WTC11 (cell line): ENCODE data around the gene OMA1. TPM values are rescaled to one million over a fixed set of nuclear protein-coding genes. Genes with fewer than 3 reads are reported as not detected.

ENCODE experiments used
- ATAC-seq: fragments of 200-7000 bp; cut with Tn5 transposase; 2 replicates; pipeline ENCODE4 v1.10.0; 2021; ENCODE audit warnings: mild to moderate bottlenecking, moderate library complexity
- CTCF ChIA-PET: fragments of 300-600 bp; sonication (Branson Sonifier 250); formaldehyde crosslinking; loops from one replicate; lab custom pipeline; 2021; ENCODE audit warnings: antibody characterized with exemption; lab: Charles Lee
- POLR2A ChIA-PET: fragments of 350-600 bp; sonication (Branson Sonifier 250); formaldehyde crosslinking; loops from one replicate; lab custom pipeline; 2021; ENCODE audit warnings: antibody characterized with exemption; lab: Charles Lee
- DNase-seq: peaks from one replicate; pipeline ENCODE4 v3.0.0; 2021; ENCODE audit warnings: low spot score
- H3K27ac Mint-ChIP-seq: 2 replicates; pipeline ENCODE4 v1.8.0; 2021; ENCODE audit warnings: mixed read lengths
- H3K27me3 Mint-ChIP-seq: 2 replicates; pipeline ENCODE4 v1.8.0; 2021; ENCODE audit warnings: low read depth, mild to moderate bottlenecking, moderate library complexity, mixed read lengths
- H3K36me3 Mint-ChIP-seq: 2 replicates; pipeline ENCODE4 v1.8.0; 2021; ENCODE audit warnings: mixed read lengths
- H3K4me1 Mint-ChIP-seq: 2 replicates; pipeline ENCODE4 v1.8.0; 2022; ENCODE audit warnings: mixed read lengths
- H3K4me3 Mint-ChIP-seq: 2 replicates; pipeline ENCODE4 v1.8.0; 2021; ENCODE audit warnings: mild to moderate bottlenecking, moderate library complexity, mixed read lengths
- H3K9me3 Mint-ChIP-seq: 2 replicates; pipeline ENCODE4 v1.8.0; 2021; ENCODE audit warnings: mixed read lengths
- ELF4 ChIP-seq: sonication (generic); formaldehyde crosslinking; IDR thresholded peaks from 2 replicates; pipeline ENCODE4 v1.8.1; 2022; ENCODE audit warnings: low read depth, mild to moderate bottlenecking, moderate library complexity, missing genetic modification reagents
- EMX1 ChIP-seq: fragments of 250-450 bp; sonication (Bioruptor Pico); IDR thresholded peaks from 2 replicates; pipeline ENCODE4 v1.8.0; 2021; ENCODE audit warnings: mild to moderate bottlenecking
- ESRRA ChIP-seq: sonication (generic); formaldehyde crosslinking; IDR thresholded peaks from 2 replicates; pipeline ENCODE4 v1.8.1; 2022; ENCODE audit warnings: mild to moderate bottlenecking, missing genetic modification reagents, borderline replicate concordance
- GTF2I ChIP-seq: fragments of 250-450 bp; sonication (Bioruptor Pico); conservative IDR thresholded peaks from 2 replicates; pipeline ENCODE4 v1.4.0; 2021; ENCODE audit warnings: mild to moderate bottlenecking
- JAZF1 ChIP-seq: fragments of 250-450 bp; sonication (Bioruptor Pico); IDR thresholded peaks from 2 replicates; pipeline ENCODE4 v1.9.0; 2021; ENCODE audit warnings: moderate library complexity, mild to moderate bottlenecking, inconsistent platforms
- JUN ChIP-seq: sonication (generic); formaldehyde crosslinking; IDR thresholded peaks from 2 replicates; pipeline ENCODE4 v1.8.0; 2023; ENCODE audit warnings: mild to moderate bottlenecking, missing genetic modification reagents
- KAT7 ChIP-seq: sonication (generic); formaldehyde crosslinking; IDR thresholded peaks from 2 replicates; pipeline ENCODE4 v1.8.1; 2023; ENCODE audit warnings: missing genetic modification reagents, mild to moderate bottlenecking, borderline replicate concordance
- MYBL2 ChIP-seq: sonication (generic); formaldehyde crosslinking; IDR thresholded peaks from 2 replicates; pipeline ENCODE4 v1.8.1; 2023; ENCODE audit warnings: mild to moderate bottlenecking, moderate library complexity, missing genetic modification reagents
- NR3C1 ChIP-seq: sonication (generic); formaldehyde crosslinking; conservative IDR thresholded peaks from 2 replicates; pipeline ENCODE4 v1.8.1; 2023; ENCODE audit warnings: low read depth, mild to moderate bottlenecking, missing genetic modification reagents
- OVOL2 ChIP-seq: fragments of 250-450 bp; sonication (Bioruptor Pico); IDR thresholded peaks from 2 replicates; pipeline ENCODE4 v1.9.0; 2021; ENCODE audit warnings: mild to moderate bottlenecking, borderline replicate concordance
- PRDM15 ChIP-seq: sonication (generic); formaldehyde crosslinking; IDR thresholded peaks from 2 replicates; pipeline ENCODE4 v1.8.0; 2022; ENCODE audit warnings: missing genetic modification reagents
- PRRX2 ChIP-seq: fragments of 250-450 bp; sonication (Bioruptor Pico); IDR thresholded peaks from 2 replicates; pipeline ENCODE4 v1.8.0; 2021; ENCODE audit warnings: mild to moderate bottlenecking
- SMAD3 ChIP-seq: sonication (generic); formaldehyde crosslinking; IDR thresholded peaks from 2 replicates; pipeline ENCODE4 v1.8.0; 2022; ENCODE audit warnings: missing genetic modification reagents, mild to moderate bottlenecking, borderline replicate concordance
- SMAD4 ChIP-seq: sonication (generic); formaldehyde crosslinking; IDR thresholded peaks from 2 replicates; pipeline ENCODE4 v1.8.0; 2022; ENCODE audit warnings: mild to moderate bottlenecking, missing genetic modification reagents
- SP1 ChIP-seq: sonication (generic); formaldehyde crosslinking; conservative IDR thresholded peaks from 2 replicates; pipeline ENCODE4 v1.8.1; 2022; ENCODE audit warnings: missing genetic modification reagents
- ZNF138 ChIP-seq: sonication (generic); formaldehyde crosslinking; conservative IDR thresholded peaks from 2 replicates; pipeline ENCODE4 v1.8.1; 2022; ENCODE audit warnings: mild to moderate bottlenecking, moderate library complexity, missing genetic modification reagents
- ZNF416 ChIP-seq: fragments of 250-450 bp; sonication (Bioruptor Pico); IDR thresholded peaks from 2 replicates; pipeline ENCODE4 v1.9.0; 2021; ENCODE audit warnings: mild to moderate bottlenecking, inconsistent platforms
- ZNF425 ChIP-seq: fragments of 250-450 bp; sonication (Bioruptor Pico); conservative IDR thresholded peaks from 2 replicates; pipeline ENCODE4 v1.9.0; 2021; ENCODE audit warnings: mild to moderate bottlenecking
- ZNF512 ChIP-seq: sonication (generic); formaldehyde crosslinking; IDR thresholded peaks from 2 replicates; pipeline ENCODE4 v1.8.1; 2022; ENCODE audit warnings: missing genetic modification reagents, borderline replicate concordance
- ZNF671 ChIP-seq: fragments of 250-450 bp; sonication (Bioruptor Pico); IDR thresholded peaks from 2 replicates; pipeline ENCODE4 v1.8.0; 2021; ENCODE audit warnings: mild to moderate bottlenecking
- total RNA-seq: library from RNA; stranded (reverse); gene quantifications from 3 replicates; pipeline ENCODE4 v1.2.3, GENCODE V29; 2021
- TF ChIP-seq, protein P1 (sequence below): sonication (generic); formaldehyde crosslinking; IDR thresholded peaks from 2 replicates; pipeline ENCODE4 v1.8.1; 2022; ENCODE audit warnings: mild to moderate bottlenecking, missing genetic modification reagents, moderate library complexity, borderline replicate concordance
- TF ChIP-seq, protein P2 (sequence below): sonication (generic); formaldehyde crosslinking; IDR thresholded peaks from 2 replicates; pipeline ENCODE4 v1.8.0; 2023; ENCODE audit warnings: missing genetic modification reagents, mild to moderate bottlenecking, borderline replicate concordance
- TF ChIP-seq, protein P3 (sequence below): sonication (generic); formaldehyde crosslinking; IDR thresholded peaks from 2 replicates; pipeline ENCODE4 v1.8.1; 2022; ENCODE audit warnings: mild to moderate bottlenecking, moderate library complexity, missing genetic modification reagents

The OMA1 gene
- total RNA-seq, 1 experiment from 2014 or later: 10.5 TPM

DNA sequence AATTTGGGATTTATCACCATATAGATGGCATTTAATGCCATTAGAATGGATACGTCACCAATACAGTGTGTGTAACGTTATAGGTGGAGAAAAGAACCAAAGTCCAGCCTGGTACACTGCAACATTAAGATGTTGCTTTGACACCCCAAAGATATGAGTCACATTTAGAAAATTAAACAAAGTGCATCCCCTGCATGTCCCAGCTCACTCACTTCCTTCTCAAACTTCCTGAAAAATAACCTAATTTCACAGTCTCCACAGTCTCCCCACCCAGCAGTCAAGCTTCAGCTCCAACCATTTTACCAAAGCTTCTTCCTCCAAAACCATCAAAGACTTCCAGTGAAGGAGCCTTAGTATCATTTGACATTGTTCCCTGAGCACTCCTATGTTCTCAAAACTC lies 111.9 kb downstream of the OMA1 start:
- H3K36me3 Mint-ChIP-seq: no peaks in the 10 kb centered on the region
- no peak for ATAC-seq
- CTCF ChIA-PET: no interaction called here
- peaks cover 8% of the 10 kb centered on the region; the same call in 1 of the 2 replicates for H3K4me1 Mint-ChIP-seq
- POLR2A ChIA-PET: no interaction called here
- H3K27ac Mint-ChIP-seq: no peak overlapping the region
- no peaks in the 10 kb centered on the region for H3K27me3 Mint-ChIP-seq
- H3K9me3 Mint-ChIP-seq: no peaks in the 10 kb centered on the region
- TF ChIP-seq KAT7 (CRISPR knock-in tag) (no peak), OVOL2 (CRISPR knock-in tag) (no peak), PRDM15 (CRISPR knock-in tag) (no peak), GTF2I (CRISPR knock-in tag) (no peak), EMX1 (CRISPR knock-in tag) (no peak), ZNF671 (CRISPR knock-in tag) (no peak), NR3C1 (CRISPR knock-in tag) (no peak), SMAD3 (CRISPR knock-in tag) (no peak)
- TF ChIP-seq, protein P1, sequence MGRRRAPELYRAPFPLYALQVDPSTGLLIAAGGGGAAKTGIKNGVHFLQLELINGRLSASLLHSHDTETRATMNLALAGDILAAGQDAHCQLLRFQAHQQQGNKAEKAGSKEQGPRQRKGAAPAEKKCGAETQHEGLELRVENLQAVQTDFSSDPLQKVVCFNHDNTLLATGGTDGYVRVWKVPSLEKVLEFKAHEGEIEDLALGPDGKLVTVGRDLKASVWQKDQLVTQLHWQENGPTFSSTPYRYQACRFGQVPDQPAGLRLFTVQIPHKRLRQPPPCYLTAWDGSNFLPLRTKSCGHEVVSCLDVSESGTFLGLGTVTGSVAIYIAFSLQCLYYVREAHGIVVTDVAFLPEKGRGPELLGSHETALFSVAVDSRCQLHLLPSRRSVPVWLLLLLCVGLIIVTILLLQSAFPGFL: no peak
- TF ChIP-seq, protein P2, sequence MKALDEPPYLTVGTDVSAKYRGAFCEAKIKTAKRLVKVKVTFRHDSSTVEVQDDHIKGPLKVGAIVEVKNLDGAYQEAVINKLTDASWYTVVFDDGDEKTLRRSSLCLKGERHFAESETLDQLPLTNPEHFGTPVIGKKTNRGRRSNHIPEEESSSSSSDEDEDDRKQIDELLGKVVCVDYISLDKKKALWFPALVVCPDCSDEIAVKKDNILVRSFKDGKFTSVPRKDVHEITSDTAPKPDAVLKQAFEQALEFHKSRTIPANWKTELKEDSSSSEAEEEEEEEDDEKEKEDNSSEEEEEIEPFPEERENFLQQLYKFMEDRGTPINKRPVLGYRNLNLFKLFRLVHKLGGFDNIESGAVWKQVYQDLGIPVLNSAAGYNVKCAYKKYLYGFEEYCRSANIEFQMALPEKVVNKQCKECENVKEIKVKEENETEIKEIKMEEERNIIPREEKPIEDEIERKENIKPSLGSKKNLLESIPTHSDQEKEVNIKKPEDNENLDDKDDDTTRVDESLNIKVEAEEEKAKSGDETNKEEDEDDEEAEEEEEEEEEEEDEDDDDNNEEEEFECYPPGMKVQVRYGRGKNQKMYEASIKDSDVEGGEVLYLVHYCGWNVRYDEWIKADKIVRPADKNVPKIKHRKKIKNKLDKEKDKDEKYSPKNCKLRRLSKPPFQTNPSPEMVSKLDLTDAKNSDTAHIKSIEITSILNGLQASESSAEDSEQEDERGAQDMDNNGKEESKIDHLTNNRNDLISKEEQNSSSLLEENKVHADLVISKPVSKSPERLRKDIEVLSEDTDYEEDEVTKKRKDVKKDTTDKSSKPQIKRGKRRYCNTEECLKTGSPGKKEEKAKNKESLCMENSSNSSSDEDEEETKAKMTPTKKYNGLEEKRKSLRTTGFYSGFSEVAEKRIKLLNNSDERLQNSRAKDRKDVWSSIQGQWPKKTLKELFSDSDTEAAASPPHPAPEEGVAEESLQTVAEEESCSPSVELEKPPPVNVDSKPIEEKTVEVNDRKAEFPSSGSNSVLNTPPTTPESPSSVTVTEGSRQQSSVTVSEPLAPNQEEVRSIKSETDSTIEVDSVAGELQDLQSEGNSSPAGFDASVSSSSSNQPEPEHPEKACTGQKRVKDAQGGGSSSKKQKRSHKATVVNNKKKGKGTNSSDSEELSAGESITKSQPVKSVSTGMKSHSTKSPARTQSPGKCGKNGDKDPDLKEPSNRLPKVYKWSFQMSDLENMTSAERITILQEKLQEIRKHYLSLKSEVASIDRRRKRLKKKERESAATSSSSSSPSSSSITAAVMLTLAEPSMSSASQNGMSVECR: no peak
- TF ChIP-seq, protein P3, sequence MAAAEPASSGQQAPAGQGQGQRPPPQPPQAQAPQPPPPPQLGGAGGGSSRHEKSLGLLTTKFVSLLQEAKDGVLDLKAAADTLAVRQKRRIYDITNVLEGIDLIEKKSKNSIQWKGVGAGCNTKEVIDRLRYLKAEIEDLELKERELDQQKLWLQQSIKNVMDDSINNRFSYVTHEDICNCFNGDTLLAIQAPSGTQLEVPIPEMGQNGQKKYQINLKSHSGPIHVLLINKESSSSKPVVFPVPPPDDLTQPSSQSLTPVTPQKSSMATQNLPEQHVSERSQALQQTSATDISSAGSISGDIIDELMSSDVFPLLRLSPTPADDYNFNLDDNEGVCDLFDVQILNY (CRISPR knock-in tag): no peak
- no peak overlapping the region for H3K4me3 Mint-ChIP-seq
- no peak for DNase-seq

- H3K9me3 Mint-ChIP-seq: no peaks in the 10 kb centered on the region
- ChIA-PET POLR2A (no interaction called here), CTCF (interaction anchor here (1.1 kb wide), 1 partner anchor 42 kb away, joined by 5 read pairs; no protein-coding TSS in a partner anchor)
- no peak overlapping the region for H3K4me3 Mint-ChIP-seq
- H3K27me3 Mint-ChIP-seq: no peaks in the 10 kb centered on the region
- ATAC-seq (no peak), DNase-seq (no peak)
- no peak overlapping the region for H3K27ac Mint-ChIP-seq
- peaks cover 8% of the 10 kb centered on the region; the same call in 1 of the 2 replicates for H3K4me1 Mint-ChIP-seq
- no peaks in the 10 kb centered on the region for H3K36me3 Mint-ChIP-seq
- TF ChIP-seq ZNF416 (CRISPR knock-in tag) (no peak), ELF4 (CRISPR knock-in tag) (no peak), JAZF1 (no peak), ZNF512 (no peak), ZNF425 (no peak), JUN (CRISPR knock-in tag) (no peak), KAT7 (CRISPR knock-in tag) (no peak), SP1 (CRISPR knock-in tag) (no peak), PRRX2 (CRISPR knock-in tag) (no peak), MYBL2 (no peak), GTF2I (CRISPR knock-in tag) (no peak), ESRRA (CRISPR knock-in tag) (no peak), ZNF138 (CRISPR knock-in tag) (no peak), ZNF671 (CRISPR knock-in tag) (no peak), SMAD4 (CRISPR knock-in tag) (no peak)
Observed at GRCh38 chr1:58434181-58434580, 112.3 kb downstream of the OMA1 start.
